ENCODE results near the gene CAPN11.

- no peak for TF ChIP-seq YY1 (IDR thresholded peaks at IDR 0.05; ENCODE audit: insufficient read depth, insufficient read length)
- no peak for TF ChIP-seq ZNF274 (IDR thresholded peaks at IDR 0.05; ENCODE audit: low read depth, low read length)
- TF ChIP-seq SUZ12 (IDR thresholded peaks at IDR 0.05; ENCODE audit: extremely low read depth, insufficient read depth, insufficient read length) = no peak
These were observed 14.3 kb downstream of the CAPN11 start for GRCh38 chr6:44172731-44173500.
